ENCODE measurements around the gene IL31RA.
"Not testable (repeated sequence)": the region's sequence is repeated elsewhere in the genome, so short reads cannot be mapped to it uniquely, and the experiment has no call there.

The IL31RA gene

DNA sequence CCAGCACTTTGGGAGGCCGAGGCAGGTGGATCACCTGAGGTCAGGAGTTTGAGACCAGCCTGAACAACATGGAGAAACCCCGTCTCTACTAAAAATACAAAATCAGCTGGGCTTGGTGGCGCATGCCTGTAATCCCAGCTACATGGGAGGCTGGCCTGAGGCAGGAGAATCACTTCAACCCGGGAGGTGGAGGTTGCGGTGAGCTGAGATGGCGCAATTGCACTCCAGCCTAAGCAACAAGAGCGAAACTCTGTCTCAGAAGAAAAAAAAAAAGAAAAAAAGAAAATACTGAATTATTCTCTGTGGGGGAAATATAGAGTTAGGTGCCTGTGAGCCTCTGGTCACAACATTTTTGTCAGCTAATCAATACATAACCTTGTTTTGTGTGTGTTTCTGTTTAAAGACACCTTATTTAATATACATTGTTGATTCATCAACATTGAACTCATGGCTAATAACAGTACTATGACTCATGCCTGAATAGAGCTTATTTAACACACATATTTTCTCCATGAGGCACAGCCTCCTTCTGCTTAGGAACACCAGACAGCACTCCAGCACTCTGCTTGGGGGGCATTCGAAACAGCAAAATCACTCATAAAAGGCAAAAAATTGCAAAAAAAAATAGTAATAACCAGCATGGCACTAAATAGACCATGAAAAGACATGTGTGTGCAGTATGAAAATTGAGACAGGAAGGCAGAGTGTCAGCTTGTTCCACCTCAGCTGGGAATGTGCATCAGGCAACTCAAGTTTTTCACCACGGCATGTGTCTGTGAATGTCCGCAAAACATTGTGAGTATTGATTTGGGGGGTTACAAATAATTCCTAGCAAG is at the start of gene IL31RA:
TSS of gene IL31RA (plus strand) at position 519 of the 836 bp plus-strand sequence. CDS start at position 733, 214 bp downstream.
- DNase-seq (ENCODE audit: low spot score) = peak; percentile 76

DNA sequence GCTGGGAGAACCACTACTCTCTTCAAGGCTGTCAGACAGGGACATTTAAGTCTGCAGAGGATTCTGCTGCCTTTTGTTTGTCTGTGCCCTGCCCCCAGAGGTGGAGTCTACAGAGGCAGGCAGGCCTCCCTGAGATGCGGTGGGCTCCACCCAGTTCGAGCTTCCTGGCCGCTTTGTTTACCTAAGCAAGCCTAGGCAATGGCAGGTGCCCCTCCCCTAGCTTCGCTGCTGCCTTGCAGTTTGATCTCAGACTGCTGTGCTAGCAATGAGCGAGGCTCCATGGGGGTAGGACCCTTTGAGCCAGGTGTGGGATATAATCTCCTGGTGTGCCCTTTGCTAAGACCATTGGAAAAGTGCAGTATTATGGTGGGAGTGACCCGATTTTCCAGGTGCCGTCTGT is 42.3 kb upstream of the IL31RA start:
- DNase-seq (ENCODE audit: low spot score) = not testable (repeated sequence)

- DNase-seq (ENCODE audit: low spot score) = not testable (repeated sequence)
These were observed 35.2 kb upstream of the IL31RA start for GRCh38 chr5:55815939-55816338.

GRCh38 chr5:55816342-55816741 is 34.8 kb upstream of the IL31RA start:
- no peak for DNase-seq (ENCODE audit: low spot score)

GRCh38 chr5:55817030-55817429 is 34.1 kb upstream of the IL31RA start:
- DNase-seq (ENCODE audit: low spot score) = no peak

DNA sequence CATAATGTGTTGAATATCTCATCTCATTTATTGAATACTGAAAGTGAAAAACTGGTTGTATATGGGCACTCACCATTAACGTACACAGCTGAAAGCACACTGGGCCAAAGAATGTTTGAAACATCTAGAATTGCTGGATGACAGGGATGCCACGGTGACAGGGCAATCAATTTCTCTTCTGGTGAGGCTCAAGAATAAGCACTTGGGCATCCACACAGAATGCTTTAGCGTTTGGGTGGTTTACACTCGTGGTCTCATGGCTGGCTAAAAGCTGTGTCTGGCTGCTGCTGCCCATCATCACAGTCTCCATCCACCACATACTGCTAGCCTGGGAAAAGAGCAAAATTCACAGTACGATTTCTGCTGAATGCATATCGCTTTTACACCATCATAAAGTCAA is 30.7 kb upstream of the IL31RA start:
- no peak for DNase-seq (ENCODE audit: low spot score)

DNA sequence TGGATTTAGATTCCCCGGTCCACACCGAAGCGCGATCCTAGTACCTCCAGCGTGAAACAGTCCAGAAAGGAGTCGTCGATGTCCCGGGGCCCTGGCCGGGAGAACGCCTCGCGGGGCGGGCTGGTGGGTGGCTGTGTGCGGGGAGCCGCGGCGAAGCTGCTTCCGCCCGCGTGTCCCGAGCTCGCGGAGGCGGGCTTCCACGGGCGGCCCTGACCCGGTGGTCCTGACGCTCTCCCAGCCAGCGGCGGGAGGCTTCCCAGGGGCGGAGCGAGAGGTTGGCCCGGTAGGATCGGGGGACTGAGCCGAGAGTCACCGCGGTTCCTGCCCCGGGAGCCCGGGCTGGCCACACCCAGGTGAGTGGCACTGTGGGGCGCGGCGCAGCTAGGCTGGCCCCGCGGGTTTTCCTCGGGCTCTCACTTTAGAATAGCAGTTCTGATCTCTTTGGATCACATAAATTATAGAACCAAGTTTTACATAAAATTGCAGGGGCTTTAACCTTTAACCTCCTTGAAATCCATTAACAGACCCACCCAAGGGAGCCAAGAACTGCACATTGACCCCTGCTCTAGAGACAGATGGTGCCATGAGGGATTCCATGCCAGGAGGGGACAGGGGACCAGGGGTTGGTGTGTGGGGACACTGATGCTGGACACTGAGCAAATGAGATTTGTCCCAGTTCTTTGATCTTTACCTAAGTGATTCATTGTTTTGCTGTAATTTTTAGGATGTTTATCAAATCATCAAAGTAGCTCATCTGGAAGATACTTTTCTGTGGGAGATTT is 29.2 kb upstream of the IL31RA start:
- DNase-seq (ENCODE audit: low spot score) = no peak

- no peak for DNase-seq (ENCODE audit: low spot score)
These were observed 27.9 kb upstream of the IL31RA start for GRCh38 chr5:55823151-55823796.

DNA sequence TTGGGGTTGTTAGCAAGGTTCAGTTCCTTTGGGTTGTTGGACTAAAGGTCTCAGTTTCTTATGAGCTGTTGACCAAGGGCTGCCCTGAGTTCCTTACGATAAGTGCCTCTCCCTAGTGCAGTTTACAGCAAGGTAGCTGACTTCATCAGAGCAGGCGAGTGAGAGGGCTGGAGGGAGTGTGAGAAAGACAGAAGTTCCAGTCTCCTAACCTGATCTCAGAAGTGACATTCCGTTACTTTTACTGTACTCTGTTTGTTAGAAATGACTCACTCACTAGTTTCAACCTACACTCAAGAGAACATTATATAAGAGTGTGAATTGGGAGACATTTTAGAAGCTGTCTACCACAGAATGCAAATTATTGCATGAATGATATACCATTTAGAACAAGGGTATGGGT is 21.2 kb upstream of the IL31RA start:
- no peak for DNase-seq (ENCODE audit: low spot score)

GRCh38 chr5:55832446-55832845 is 18.7 kb upstream of the IL31RA start:
- DNase-seq (ENCODE audit: low spot score) = no peak

DNA sequence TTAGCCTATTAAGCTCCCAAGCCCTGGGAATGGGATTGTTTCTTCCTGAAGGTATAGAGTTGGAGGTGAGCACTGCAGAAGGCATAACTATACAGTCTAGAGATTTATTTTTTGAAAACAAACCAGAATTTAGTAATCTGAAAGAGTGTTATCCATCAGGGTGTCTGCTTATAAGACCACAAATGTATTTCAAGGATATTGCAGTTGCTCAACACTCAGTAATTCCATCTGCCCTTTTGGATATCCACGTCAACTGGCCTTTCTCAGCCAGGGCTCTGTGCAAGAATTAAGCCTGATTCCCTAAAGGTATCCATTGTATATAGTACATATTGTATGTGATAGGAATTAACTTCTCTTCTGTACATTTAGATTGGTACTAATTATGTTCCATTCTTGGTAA is 15.0 kb upstream of the IL31RA start:
- no peak for DNase-seq (ENCODE audit: low spot score)

DNA sequence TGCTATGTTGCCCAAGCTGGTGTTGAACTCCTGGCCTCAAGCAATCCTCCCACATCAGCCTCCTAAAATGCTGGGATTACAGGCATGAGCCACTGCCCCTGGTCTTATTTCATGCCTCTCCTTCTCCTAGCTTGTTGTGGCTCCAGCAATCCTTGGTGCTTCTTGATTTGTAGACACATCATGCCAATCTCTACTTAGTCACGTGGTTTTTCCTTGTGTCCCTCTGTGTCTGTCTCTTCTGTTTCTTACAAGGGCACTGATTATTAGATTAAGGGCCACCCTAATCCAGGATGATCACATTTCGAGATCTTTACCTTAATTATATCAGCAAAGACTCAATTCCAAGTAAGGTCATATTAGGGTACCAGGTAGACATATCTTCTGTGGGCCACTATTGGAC is 9.2 kb upstream of the IL31RA start:
- DNase-seq (ENCODE audit: low spot score) = no peak

DNA sequence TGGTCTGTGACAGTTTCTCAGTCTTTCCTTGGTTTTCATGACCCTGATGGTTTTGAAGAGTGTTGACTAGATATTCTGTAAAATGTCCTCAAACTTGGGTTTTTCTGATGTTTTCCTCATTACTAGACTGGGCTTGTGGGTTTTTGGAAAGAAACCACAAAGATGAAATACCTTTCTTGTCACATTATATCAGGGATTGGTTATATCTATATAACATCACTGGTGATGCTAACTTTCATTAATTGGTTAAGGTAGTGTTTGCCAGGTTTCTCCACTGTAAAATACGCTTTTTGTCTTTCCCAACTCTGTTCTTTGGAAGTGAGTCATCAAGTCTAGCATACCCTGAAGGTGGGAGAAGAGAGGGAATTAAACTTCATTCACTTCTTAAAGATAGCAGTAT is 3.3 kb upstream of the IL31RA start:
- DNase-seq (ENCODE audit: low spot score) = no peak

- DNase-seq (ENCODE audit: low spot score) = no peak
These were observed 2.4 kb upstream of the IL31RA start for GRCh38 chr5:55848783-55849182.

GRCh38 chr5:55851675-55851979 is 470 bp downstream of the IL31RA start:
- DNase-seq (ENCODE audit: low spot score) = no peak

DNA sequence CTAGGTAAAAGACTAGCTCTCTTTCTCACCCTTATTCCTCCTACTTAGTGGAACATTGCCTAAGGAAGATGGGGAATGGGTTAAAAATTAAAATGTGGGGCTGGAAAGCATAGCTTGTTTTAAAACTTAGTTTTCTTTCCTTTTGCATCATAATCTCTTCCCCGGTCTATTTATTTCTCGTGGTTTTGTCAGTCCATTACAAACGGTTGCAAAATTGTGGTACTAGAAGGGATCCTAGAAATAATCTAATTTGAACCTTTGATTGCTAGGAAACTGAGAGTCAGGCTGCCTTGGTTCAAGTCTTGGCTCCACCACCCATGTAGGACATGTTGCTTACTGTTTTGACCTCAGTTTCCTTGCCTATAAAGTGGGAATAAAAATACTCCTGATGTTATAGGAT is 1.3 kb downstream of the IL31RA start:
- no peak for DNase-seq (ENCODE audit: low spot score)

DNA sequence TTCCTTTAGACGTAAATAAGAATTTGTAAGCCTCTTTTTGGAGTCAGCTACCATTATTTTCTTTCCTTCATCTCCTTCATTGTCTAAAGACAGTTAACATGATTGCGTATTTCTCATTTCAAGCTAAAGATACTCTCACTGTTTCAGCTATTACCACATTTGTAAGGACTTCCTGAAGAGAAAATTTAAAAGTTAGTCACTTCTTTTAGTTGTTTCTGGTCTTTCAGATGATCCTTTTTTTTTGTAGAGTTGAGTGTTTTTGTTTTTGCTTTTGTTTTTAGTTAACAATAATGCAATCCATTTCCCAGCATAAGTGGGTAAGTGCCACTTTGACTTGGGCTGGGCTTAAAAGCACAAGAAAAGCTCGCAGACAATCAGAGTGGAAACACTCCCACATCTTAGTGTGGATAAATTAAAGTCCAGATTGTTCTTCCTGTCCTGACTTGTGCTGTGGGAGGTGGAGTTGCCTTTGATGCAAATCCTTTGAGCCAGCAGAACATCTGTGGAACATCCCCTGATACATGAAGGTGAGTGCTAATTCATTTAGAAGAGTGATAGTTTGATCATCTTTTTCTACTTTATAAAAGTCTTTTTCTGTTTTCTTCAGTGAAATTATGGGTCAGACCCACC is 2.0 kb downstream of the IL31RA start:
- DNase-seq (ENCODE audit: low spot score) = no peak

DNA sequence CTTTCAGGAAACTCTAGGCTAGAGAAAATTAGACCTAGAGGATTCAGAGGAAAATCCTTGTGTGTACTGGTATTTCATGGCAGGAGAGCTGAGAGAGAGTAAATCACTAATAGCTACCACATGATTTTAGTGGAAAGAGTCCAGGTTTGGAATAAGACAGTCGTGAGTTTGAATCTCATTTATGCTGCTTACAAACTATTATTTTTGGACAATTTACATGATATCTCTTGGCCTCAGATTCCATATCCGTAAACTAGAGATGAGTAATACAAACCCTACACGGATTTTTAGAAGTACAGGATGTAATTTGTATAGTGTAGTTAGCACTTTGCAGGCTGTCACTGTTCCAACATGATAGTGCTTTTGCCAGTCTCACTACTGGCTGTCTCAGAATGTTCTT is 2.7 kb downstream of the IL31RA start:
- peak; percentile 46 for DNase-seq (ENCODE audit: low spot score)

DNA sequence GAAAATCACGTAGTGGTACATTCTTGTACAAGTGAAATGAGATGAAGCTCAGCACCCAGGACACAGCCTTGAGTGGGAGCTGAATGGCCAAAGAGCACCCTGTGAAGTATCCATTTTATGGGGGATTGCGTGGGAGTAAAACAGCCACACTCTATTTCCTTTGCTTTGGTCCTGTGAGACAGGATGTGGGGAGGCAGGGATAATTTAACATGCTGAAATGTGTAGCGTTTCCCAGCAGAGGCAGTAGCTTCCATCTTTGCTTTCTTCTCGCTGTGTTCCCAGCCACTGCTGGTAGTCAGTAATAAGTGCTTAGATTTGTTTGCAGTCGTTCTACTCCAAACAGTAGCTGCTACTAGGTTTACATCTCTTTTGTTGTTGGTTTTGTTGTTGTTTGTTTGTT is 4.4 kb downstream of the IL31RA start:
- no peak for DNase-seq (ENCODE audit: low spot score)

- DNase-seq (ENCODE audit: low spot score) = no peak
These were observed 5.5 kb downstream of the IL31RA start for GRCh38 chr5:55856516-55857246.

DNA sequence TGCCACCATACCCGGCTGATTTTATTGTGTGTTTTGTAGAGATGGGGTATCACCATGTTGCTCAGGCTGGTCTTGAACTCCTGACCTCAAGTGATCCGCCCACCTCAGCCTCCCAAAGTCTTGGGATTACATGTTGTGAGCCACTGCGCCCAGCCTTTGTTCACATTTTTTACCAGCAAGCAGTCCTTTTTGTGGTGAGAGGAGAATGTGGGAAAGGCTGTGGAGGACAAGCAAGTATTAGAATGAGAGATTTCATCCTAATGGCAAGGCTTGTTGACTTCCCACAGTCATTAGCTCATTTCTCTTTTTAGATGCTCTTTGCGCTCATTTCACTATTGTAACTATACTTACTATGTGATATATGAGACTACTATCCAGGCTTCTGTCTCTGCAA is 6.1 kb downstream of the IL31RA start:
- no peak for DNase-seq (ENCODE audit: low spot score)

- DNase-seq (ENCODE audit: low spot score) = no peak
These were observed 6.9 kb downstream of the IL31RA start for GRCh38 chr5:55858104-55858503.
